Choroid plexus epithelial cell (primary cell): Measurements from ENCODE around the gene USP25.

Experiments used
- DNase-seq: peaks from one replicate; pipeline ENCODE4 v3.0.0-alpha.2; 2010; ENCODE audit warnings: low read depth
- H3K4me3 ChIP-seq: 2 replicates; pipeline ENCODE4 v1.5.1; 2011; ENCODE audit warnings: low read depth, mild to moderate bottlenecking, control low read depth, low read length, moderate library complexity
- TF ChIP-seq, protein P1 (sequence below): conservative IDR thresholded peaks from 2 replicates; pipeline ENCODE4 v1.5.1; 2011; ENCODE audit warnings: low read depth, mild to moderate bottlenecking, control low read depth, inconsistent platforms, low read length, moderate library complexity

USP25 gene

DNA sequence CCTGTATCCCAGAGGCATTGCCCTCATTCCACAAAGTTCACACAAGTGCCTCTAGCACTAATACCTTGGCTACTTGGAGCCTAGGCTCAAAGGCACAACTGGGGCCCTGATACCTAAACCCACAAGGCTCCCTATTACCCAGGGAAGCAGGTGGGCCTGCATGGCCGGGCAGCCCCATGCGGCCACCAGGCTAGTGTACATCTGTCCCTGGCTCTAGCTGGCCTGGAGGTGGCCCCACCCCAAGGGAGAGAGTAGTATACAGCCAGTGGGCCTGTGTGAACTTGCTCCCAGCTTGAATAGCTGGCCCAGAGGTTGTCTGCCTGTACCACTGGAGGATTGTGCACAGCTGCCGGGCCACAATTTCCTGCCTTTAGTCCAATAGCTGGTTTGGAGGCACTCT is 52.2 kb downstream of the USP25 start:
- DNase-seq = no peak

DNA sequence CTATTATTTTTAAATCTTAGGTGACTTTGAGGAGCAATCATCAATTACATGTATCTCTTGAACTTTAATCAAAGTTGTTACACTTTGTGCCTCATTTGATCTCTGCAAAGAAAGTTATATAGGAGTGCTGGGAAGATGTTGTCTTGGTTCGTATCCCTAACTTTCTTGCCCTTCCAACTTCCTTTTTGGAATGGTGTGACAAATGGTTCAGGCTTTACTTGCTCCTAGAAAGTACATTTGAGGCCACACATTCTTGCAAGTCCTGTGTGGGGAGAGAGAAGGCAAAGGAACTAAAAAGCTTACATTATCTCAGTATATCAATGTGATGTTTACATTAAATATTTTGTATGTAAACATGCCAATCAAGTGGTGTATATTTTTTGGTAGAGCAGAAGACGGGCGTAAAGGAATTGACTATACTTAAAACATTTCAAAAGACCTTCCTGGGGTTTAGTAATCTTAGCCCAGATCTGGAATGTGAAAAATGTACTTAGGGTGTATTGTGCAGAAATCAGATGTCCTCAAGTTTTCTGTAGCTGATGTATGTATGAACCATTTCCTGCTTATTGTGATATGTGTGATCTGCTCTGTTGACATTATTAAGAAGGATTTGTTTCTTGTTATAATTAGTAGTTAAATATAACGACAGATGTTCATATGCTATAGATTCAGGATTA is 59.2 kb downstream of the USP25 start:
- no peak overlapping the region for H3K4me3 ChIP-seq
- TF ChIP-seq, protein P1, sequence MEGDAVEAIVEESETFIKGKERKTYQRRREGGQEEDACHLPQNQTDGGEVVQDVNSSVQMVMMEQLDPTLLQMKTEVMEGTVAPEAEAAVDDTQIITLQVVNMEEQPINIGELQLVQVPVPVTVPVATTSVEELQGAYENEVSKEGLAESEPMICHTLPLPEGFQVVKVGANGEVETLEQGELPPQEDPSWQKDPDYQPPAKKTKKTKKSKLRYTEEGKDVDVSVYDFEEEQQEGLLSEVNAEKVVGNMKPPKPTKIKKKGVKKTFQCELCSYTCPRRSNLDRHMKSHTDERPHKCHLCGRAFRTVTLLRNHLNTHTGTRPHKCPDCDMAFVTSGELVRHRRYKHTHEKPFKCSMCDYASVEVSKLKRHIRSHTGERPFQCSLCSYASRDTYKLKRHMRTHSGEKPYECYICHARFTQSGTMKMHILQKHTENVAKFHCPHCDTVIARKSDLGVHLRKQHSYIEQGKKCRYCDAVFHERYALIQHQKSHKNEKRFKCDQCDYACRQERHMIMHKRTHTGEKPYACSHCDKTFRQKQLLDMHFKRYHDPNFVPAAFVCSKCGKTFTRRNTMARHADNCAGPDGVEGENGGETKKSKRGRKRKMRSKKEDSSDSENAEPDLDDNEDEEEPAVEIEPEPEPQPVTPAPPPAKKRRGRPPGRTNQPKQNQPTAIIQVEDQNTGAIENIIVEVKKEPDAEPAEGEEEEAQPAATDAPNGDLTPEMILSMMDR = no peak
- DNase-seq = peak; percentile 91

More for the DNA sequence above, 52.2 kb downstream of the USP25 start:
- TF ChIP-seq, protein P1 = no peak
- H3K4me3 ChIP-seq = no peak overlapping the region

DNA sequence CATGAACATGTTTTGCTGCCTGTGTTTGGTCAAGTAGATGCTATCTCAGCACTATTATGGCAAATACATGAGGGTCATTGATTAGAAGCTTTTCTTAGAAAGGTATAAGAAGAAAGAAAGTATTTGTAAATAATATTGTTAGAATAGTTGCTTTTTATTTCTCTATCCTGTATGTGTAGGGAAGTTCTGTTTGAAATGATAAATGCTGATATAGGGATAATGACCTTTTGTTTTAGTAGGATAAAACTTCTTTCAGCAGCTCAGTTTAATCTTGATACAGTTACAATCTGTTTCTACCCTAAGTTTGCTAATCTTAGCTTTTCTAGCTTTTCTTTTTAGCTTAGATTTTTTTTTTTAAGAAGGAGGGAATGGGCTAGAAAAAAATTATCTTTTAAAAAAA is 63.3 kb downstream of the USP25 start:
- TF ChIP-seq, protein P1 = no peak
- DNase-seq = no peak

DNA sequence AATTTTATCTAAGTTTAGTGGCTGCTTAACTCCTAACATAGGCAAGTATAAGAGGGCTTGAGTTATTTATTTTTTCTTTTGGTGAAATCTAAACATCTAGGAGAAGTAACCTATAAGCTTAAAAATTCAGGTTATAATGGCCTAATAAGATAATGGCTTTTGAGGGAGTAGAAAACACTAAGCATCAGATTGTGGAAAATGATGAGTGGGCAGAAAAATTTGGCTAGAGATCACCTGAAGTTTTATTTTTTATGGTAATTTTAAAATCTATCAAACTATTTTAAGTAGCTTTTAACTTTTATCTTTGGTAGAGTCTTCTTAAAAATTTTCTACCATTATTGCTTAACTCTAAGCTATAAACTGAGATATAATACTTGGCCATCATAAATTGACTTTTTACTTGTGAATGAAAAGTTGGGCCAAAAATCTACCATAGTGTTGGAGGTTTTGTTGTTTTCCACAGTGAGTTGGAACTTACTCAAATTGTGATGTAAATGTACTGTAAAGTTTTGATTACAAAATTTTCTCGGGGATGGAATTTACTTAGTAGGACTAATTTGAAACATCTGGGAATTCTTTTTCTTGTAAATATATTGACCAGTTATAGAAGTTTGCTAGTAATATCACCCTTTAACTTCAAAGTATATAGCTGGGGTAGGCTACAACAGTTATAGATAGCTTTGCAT is 63.9 kb downstream of the USP25 start:
- DNase-seq = peak; percentile 56
- TF ChIP-seq, protein P1 = no peak
- H3K4me3 ChIP-seq = no peak overlapping the region

More for the DNA sequence above, 63.3 kb downstream of the USP25 start:
- H3K4me3 ChIP-seq = no peak overlapping the region

DNA sequence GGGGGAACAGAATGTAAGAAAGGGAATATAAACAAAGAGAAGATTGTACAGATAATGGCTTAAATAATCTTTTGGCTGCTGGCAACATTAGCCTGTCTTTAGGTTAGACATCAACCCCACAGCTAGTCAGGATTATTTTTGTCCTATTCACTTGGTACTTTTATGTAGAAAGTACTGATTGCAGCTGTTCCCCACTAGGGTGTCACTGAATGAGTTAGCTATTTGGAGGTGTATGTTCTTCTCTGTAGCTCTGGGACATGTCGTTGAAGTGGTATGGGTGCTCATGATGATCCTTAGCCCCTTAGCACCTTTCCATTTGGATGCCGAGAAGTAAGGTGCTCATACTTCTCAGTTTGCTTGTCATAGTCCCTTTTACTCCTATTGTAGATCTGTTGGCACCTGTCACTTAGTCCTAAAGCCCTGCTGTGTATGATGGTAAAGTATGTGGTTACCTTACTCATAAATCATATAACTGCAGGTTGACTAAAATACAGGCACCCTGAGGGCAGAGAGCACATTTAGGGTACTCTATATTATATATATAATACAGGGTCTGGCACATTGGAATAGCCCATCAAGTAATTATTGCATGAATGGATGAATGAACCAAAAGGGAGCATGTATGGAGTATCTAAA is 64.6 kb downstream of the USP25 start:
- DNase-seq = no peak
- TF ChIP-seq, protein P1 = no peak
- no peak overlapping the region for H3K4me3 ChIP-seq

DNA sequence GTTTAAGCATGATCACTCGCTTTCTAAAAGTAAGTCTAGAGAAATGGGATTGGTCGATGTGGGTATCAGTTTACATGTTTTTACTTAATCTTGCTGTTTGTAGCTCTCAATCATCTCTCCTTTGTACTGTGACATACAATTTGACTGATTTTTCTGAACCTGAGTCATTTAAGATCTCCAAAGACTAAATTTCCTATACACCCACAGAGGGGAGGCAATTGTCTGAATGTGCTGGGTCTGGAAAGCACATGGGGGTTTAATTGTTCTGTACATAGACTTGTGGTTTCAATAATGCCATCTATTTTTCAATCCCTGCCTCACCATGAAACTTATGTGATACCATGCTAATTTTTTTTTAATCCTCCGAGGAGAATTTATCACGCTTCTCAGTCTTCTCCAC is 65.8 kb downstream of the USP25 start:
- TF ChIP-seq, protein P1 = no peak
- no peak for DNase-seq
- H3K4me3 ChIP-seq = no peak overlapping the region
